Stimulated activated CD4-positive, alpha-beta T cell treated with anti-CD3 and anti-CD28 coated beads, Interleukin-2, amount 100 ng/mL, for 48 hours (primary cell): ENCODE data around the gene PELO.
A peak's percentile ranks its signal among the peaks of the same experiment; 100 is the strongest.
"Not testable (repeated sequence)": the region's sequence is repeated elsewhere in the genome, so short reads cannot be mapped to it uniquely, and the experiment has no call there.

ENCODE experiments used
- DNase-seq, 2 donors: peaks; one replicate each; pipeline ENCODE4 v3.0.0-alpha.2; 2020

PELO gene, protein sequence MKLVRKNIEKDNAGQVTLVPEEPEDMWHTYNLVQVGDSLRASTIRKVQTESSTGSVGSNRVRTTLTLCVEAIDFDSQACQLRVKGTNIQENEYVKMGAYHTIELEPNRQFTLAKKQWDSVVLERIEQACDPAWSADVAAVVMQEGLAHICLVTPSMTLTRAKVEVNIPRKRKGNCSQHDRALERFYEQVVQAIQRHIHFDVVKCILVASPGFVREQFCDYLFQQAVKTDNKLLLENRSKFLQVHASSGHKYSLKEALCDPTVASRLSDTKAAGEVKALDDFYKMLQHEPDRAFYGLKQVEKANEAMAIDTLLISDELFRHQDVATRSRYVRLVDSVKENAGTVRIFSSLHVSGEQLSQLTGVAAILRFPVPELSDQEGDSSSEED

DNA sequence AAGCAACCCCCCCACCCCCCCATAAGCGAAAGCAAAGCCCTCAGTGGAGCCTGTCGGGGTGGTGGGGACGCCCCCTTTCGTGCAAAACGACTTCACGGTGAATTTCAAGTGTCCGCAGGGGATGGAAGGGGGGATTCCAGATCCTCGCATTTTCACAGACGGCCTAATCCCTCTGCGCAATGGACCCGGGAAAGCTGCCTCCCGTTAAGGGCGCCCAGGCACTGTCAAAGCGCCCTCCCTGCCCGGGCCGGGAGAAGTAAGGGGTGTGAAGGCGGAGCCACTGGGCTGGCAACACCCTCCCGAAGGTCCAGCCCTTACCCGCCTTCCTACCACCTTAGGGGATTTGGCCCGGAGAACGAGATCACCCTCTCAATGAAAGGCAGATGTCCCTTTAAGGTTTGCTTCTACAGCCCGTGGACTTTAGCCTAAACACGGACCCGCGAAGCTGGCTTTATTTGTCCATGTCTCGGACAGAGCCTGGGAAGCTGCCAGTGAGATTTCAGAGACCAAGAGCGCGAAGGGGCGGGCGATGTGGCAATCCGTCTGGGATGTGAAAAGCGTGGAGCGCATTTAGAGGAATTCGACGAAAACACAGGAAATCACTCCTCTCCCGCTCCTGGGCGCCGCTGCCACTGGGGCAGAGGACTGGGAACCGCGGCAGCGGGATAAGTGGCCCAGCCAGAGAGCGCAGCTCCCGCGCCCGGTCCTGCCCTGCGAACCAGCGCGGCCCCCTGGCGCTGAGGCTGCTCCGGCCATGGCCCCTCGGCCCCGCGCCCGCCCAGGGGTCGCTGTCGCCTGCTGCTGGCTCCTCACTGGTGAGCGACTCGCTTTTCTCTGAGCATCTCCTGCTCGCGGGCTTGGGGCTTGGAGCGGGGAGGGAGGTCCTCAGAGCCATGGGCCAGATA lies at the start of gene PELO, which contains the start of gene ITGA1:
PELO (plus strand) TSS at position 317 of the 905 bp plus-strand sequence. CDS start 12,479 bp downstream, outside the sequence.
ITGA1 (plus strand) TSS at position 317 of the 905 bp plus-strand sequence; CDS start at position 755, 438 bp downstream.
- DNase-seq: peak; percentile 19 to 41

DNA sequence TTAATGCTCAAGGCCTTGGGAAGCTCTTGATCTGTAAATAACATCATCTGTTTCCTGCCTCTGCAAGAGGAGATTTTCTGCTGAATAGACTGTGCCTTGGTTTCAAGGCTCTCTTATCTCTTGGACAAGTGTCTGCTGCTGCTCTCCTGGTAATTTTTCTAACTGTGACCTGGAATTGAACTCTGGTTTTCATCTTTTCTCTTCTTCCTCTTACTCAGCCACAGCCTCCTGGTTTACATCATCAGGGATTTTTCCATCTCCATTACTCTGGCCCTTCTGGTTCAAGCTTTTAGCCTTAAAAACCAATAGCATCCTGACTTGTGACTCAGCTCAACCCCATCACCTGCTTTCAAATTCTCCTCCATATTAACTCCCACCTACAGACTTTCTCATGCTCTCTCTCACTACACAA lies 49.6 kb upstream of the PELO start:
- no peak for DNase-seq

- DNase-seq: no peak
Measured at GRCh38 chr5:52740007-52740406, 47.7 kb upstream of the PELO start.

DNA sequence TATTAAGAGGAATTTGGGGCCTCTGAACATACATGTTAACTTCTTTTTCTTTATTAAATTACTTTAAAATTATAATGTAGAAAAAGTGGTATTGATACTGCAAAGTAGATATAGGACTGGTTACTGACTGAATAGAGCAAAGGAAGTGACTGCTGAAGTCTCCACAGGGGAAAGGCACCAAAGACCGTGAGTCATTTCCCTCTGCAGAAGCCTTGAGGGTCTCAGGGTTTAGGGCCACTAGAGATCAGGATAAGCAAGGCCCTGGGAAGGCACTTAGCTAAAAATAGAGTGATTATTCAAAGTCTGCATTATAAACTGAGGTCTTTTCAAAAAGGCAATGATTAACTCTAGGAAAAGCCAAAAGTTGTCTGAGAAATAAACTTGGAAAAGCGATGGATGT lies 44.7 kb upstream of the PELO start:
- DNase-seq: no peak

DNA sequence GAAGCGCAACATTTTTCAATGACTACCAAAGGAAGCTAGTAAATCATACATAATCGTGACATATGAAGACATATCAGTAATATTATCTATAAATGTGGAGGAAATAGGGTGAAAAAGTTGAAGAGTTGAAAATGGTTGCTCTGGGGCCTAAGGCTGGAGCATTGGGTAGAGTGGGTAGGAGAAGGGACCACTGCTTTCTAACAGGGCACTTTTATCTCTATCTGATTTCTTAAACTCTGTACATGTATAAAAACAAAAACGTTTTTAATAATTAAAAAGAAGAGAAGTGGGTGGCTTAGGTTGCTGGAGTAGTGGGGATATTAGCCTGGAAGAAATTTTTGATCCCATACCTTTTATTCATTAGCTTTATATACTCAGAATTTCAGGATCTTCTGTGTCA lies 44.2 kb upstream of the PELO start:
- no peak for DNase-seq

- DNase-seq: peak; percentile 11 to 22
Measured at GRCh38 chr5:52743970-52744369, 43.7 kb upstream of the PELO start.

DNA sequence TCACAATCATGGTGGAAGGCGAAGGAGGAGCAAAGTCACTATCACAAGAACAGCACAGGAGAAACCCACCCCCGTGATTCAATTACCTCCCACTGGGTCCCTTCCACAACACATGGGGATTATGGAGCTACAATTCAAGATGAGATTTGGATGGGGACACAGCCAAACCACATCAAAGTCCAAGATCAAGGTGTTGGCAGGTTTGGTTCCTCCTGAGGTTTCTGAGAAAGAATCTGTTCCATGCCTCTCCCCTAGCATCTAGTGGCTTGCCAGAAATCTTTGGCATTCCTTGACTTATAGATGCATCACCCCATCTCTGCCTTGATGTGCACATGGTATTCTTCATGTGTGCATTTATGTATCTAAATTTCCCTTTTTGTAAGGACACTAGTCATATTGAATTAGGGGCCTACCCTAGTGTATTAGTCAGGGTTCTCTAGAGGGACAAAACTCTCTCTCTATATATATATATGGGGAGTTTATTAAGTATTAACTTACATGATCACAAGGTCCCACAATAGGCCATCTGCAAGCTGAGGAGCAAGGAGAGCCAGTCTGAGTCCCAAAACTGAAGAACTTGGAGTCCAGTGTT lies 42.8 kb upstream of the PELO start:
- not testable (repeated sequence) for DNase-seq

- no peak for DNase-seq
Measured at GRCh38 chr5:52746539-52746938, 41.2 kb upstream of the PELO start.

GRCh38 chr5:52748590-52748989 lies 39.1 kb upstream of the PELO start:
- no peak for DNase-seq

DNA sequence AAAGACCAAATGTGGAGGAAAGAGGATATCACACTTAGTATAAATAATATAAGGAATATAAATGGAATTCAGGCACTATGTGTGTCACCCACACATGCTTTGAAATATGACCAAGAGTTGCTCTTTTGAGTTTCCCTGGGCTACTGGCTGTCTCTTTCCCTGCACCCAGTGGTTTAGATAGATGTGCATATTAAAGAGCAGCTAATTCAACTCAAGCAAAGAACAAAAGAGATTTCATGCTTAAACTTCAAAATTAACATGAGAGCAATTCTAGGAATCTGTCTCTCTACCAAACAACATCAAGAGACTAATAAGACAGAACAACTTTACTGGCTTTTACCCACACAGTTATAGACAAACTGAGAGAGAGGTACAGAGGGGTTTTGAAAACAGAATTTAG lies 38.0 kb upstream of the PELO start:
- DNase-seq: no peak

DNA sequence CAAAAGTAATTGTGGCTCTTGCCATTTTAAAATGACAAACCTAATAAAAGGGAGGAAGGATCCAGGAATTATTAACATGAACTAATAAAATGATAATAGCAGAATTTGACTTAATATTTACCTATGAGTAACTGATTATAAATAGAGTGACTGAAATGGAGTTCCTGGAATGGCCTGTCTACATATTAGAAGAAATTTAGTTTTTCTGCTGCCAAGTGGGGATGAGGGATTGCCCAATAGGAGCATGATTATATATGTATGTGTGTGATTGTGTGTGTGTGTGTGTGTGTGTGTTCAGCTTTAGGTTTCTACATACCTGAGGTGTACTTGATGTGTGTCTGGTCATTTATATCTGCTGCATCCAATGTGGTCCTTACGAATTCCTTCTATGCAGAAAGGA lies 36.6 kb upstream of the PELO start:
- no peak for DNase-seq

DNA sequence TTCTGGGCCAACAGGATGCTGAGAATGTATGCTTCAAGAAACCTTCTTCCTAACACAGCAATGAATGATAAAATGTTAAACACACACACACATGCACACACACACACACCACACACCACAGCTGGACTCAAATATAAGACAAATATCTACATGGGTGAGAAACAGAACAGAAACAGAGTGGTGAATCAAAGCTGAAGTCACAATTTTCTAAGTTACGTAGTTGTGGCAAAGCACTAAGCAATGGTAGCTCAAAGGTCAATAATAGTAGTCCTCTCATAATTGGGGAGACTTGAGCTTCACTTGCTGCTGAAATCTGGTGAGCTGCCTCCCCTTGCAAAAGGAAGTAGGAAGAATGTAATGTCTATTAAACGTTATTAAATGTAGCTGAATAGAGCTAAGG lies 33.7 kb upstream of the PELO start:
- no peak for DNase-seq

GRCh38 chr5:52757527-52757926 lies 30.2 kb upstream of the PELO start:
- no peak for DNase-seq

GRCh38 chr5:52758014-52758413 lies 29.7 kb upstream of the PELO start:
- no peak for DNase-seq

- DNase-seq: no peak
Measured at GRCh38 chr5:52759331-52759730, 28.4 kb upstream of the PELO start.

DNA sequence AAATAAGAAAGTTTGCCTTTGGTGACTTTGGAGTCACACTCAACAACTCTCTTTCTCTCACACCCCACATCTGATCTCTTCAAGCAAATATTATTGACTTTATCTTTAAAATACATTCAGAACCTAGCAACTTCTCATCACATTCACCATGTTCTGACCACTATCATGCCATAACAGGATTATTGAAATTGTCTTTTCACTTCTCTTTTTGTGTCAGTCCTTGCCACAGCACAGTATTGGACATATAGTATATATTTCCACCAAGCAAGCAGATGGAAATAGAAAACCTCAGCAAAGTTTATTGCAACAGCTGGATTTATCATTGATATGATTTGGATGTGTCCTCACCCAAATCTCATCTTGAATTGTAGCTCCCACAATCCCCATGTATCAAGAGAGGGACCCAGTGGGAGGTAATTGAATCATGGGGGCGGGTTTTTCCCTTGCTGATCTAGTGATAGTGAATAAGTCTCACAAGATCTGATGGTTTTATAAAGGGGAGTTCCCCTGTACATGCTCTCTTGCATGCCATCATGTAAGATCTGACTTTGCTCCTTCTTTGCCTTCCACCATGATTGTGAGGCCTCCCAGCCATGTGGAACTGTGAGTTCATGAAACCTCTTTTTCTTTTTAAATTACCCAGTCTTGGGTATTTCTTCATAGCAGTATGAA lies 26.9 kb upstream of the PELO start:
- peak in 1 of 2 donors; percentile 44 for DNase-seq

- no peak for DNase-seq
Measured at GRCh38 chr5:52767217-52767743, 20.4 kb upstream of the PELO start.

GRCh38 chr5:52767766-52768480 lies 19.8 kb upstream of the PELO start:
- DNase-seq: no peak

DNA sequence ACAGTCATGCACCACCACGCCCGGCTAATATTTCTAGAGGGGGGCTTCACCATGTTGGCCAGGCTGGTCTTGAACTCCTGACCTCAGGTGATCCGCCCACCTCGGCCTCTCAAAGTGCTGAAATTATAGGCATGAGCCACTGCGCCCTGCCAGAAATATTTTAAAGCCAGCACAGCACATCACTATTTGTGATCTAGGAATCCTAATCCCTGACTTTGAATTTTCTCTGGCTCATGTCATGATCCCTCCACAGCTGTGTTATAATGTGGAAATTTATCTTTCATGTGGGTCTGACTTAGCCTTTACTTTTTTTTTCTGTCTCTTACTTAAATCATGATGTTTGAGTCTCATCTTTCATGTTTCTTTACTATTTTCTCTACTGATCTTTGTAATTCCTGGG lies 18.7 kb upstream of the PELO start:
- no peak for DNase-seq

- DNase-seq: no peak
Measured at GRCh38 chr5:52770287-52770939, 17.3 kb upstream of the PELO start.

DNA sequence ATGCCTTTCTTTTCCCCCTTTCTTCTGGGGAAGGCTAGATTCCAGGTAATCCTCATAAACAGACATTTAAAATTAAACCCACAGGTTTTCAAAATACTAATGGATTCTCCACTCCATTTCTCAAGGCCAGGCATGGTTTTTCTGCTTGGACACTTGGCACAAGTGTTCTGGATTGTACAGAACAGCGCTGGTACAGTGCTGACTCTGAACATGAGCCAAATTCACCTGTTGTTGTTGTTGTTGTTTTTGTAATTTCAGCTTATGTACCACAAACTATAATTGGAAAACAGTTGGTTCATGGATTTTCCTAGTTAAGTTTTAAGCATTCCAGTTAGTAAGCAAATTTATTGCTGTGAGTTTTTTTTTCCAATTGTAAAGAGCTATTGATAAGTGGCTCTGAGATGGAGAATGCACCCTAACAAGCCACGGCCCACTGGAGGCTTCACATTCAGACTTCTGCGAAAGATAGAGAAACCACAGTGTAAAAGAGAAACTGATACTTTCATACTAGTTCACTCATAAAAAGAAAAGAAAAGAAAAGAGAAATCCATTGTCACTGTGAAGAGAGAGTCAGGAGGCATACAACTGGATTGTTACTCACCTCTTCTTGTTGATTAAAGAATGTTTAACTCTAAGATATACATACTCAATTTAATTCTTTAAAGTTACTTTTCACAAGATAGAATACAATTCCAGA lies 16.2 kb upstream of the PELO start:
- no peak for DNase-seq
